DMS79 treated with DMSO at 0.1 percent for 48 hours (cell line): Measurements from ENCODE around the gene PPM1G.

Experiments
- DNase-seq: peaks from one replicate; lab custom pipeline; 2025; lab: John Stamatoyannopoulos, UW

The PPM1G gene

DNA sequence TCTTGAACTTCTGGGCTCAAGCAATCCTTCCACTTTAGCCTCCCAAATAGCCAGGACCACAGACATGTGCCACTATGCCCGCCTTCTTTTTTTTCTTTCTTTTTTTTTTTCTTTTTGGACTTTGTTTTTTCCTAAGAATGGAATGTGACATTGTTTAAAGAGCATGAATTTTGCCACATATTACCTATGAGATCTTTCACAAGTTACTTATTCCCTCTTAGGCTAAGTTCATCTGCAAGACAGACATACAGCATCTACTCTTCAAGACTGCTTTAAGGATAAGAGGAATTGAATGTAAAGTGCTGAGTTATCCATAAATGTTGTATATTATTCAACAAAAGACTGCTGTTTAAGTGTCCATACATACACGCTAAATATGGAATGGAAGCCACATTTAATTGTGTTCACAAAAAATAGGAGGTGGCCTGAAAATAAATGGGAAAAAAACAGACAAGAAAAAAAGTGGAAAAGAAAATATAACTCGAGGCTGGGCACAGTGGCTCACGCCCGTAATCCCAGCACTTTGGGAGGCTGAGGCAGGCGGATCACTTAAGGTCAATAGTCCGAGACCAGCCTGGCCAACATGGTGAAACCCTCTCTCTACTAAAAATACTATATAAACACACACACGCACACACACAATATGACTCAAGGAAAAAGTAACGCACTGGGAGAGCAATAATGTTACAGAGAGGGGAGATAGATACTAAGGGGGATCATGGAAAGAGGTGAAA lies 3.2 kb upstream of the PPM1G start:
- DNase-seq = no peak

GRCh38 chr2:27408601-27409320 lies 630 bp downstream of the PPM1G start:
- DNase-seq = no peak

GRCh38 chr2:27407798-27408491 lies 1.4 kb downstream of the PPM1G start:
- DNase-seq = peak; percentile 38

DNA sequence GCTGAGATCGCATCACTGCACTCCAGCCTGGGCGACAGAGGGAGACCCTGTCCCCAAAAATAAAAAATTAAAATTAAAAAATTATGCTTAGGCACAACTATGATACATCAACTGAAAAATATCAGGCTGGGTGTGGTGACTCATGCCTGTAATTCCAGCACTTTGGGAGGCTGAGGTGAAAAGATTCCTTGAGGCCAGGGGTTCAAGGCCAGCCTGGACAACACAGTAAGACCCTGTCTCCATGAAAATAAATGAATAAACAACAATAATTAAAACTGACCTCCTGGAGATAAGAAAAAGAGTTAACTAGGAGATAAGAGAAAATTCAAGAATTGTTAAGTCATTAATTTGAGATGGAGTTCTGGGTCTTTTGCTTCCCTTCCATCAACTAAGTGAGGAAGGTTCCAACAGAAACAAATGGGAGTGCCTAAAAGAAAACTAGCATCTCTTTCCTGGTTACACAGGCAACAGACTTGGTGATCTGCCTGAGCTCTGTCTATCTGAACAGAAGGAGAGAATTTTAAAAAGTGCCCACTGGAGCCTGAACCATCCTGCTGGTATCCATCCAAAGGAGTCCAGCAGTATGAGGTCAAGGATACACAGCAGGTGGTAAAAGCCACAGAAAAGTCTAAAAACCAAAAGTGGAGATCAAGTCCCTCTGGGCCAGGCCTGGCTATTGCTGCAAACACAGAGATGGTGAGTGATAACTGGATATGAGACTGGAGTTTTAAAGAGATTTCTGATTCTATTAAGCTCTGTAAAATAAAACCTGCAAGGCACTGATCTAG lies 8.8 kb downstream of the PPM1G start:
- DNase-seq = no peak

GRCh38 chr2:27398962-27399361 lies 10.4 kb downstream of the PPM1G start:
- no peak for DNase-seq

GRCh38 chr2:27393225-27393624 lies 16.2 kb downstream of the PPM1G start:
- no peak for DNase-seq

GRCh38 chr2:27390822-27391679 lies 18.3 kb downstream of the PPM1G start:
- DNase-seq = no peak

DNA sequence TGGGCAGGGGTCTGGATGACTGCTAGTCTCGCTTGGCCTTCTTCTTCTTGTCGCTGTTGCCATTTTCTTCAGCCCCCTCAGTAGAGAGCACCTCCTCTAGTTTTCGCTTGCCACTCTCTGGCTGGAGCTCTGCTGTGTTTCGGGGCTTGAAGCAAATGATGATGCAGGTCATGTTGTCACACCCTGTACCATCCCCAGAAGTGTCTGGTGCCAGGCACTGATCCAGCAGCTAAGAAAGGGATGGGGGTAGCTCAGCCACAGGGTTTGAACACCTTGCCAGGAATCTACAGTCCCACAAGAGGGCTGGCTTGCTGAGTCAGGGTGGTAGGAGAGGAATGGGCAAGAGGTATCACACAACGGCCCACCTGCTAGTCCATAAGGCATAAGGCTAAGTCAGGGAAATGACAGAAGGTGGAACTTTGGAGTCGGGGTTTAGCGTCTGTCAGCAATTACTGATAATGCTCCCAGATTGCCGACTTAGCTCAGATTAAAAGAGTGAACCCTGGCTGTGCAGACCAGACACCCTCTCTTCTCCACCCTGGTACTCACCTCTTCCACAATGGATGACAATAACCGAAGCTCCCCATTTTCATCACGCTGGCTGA lies 27.7 kb downstream of the PPM1G start:
- DNase-seq = no peak

DNA sequence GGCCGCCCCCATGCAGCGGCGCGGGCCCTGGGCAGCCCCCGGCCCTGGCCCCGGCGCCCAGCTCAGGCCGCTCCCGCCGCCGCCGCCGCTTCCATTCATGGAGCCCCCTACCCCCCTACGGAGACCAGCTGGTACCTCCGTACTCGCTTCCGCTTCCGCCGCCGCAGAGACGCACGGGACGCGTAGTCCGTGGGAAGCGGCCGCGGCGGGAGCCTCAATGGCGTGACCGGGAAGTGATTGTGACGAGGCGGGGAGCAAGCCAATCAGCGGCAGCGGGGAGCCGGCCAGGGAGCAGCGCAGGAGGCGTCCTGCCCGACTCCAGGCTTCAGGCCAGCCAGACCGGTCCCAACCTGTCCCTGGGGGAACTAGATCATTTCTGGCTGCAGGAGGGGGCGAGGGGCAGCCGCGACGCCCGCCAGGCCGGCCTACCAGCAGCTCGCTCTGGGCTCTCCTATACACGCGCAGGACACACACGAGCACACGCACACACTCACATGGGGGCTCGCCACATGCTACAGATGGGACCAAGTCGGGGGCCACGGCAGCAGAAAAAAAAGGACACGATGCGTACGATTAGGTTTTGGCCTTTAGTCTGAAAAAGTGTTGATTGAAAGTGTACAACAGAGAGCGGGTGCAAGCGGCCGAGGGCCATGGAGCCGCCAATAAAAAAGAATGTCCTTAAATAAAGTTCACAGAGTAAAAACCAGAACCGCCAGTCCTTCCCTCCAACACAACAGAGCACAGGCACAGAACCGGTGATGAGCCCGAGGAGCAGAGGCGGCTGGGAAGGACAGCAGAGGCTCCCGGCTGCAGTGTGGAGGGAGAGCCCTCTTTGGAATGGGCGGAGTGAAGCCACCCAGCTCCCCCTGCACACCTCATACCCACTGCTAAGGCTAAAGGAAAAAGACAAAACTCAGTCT lies 28.5 kb downstream of the PPM1G start, which contains the start of gene ZNF513:
ZNF513 (minus strand) TSS at position 109 of the 920 bp plus-strand sequence. CDS start 208 bp downstream, outside the sequence.
- DNase-seq = peak; percentile 93

DNA sequence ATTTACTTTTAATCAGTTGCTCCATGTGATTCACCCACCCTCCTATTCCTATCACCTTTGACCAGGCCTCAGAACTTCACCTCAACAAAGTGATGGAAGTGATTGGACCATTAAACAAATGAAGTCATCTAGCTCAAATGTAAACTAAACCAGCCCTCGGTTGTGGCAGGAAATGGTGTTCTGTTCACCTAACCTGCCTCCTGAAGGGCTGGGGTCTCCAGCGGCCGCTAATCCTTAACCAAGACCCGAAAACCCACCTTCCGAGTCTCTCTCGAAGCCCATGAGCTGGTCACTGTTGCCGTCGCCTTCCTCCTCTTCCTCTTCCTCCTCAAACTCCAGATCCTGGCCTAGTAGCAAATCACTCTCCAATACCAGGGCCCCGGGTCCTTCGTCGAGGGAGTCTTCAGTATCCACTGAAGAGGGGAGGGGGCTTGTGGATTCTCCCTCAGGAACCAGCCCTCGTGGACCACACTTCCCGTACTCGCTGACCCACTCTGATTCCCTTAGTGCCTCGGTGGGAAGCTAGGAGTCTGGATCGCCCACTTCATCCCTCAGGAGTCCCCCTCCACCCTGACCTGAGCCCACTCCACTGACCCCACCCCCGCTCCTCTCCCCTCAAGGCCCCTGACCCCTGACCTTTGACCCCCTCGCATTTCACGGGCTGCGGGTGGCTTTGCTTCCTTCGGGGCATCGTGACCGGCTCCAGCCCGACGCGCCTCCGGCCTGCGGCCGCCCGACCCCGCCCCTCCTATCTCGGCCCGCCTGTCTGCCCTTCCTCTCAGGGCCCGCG lies 29.4 kb downstream of the PPM1G start:
- peak; percentile 8 for DNase-seq

DNA sequence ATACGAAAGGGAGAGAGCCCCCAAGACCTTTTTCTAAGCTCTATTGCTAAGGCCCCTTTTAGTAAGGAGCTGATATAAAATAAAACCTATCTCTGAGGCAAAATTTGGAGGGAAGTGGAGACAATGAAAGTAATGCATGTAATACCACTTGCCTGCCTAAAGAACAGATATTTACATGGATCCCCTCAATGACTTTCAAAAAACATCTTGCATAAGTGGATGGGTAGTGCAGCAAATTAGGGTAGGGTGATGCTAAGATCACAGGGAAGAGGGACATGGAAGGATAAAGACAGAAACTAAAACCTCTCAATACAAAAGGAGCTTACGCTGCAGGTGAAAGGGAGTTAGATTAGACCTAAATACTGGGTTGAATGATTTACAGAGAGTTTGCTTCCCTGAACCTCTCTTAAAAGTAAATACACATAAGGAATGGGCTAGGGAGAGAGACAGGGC lies 30.0 kb downstream of the PPM1G start:
- DNase-seq = no peak

- no peak for DNase-seq
Observed at GRCh38 chr2:27378809-27379290, 30.5 kb downstream of the PPM1G start.

DNA sequence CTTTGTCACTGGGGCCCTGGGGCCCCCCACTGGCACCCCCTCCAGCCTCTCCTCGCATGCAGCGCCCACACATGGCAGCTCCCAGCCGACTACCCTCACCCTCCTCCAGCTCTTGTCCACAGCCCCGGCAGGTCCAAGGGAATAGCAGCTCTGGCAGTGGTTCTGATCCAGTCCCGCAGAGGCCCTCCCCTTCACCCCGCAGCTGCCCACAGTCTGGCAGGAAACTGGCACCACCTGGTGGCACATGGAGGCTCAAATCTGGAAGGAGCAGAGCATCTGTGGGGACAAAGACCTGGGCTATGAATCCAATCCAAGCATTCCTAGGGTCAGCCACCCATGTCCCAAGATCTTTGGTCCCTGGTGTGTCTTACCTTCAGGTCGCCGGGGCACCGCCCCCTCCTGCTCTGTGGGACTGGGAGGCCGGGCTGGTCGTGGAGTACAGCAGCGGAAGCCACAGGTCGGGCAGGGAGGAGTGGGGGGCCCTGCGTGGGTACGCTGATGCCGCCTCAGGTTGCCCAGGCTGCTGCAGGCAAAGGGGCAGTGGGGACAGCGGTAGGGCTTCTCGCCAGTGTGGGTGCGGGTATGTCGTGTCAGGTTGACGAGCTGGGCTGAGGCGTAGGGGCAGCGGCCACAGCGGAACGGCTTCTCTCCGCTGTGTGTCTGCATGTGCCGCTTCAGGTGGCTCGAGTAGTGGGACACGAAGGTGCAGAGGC lies 31.1 kb downstream of the PPM1G start:
- DNase-seq = no peak

- no peak for DNase-seq
Observed at GRCh38 chr2:27377618-27378095, 31.7 kb downstream of the PPM1G start.

- no peak for DNase-seq
Observed at GRCh38 chr2:27376866-27377617, 32.3 kb downstream of the PPM1G start.

- DNase-seq = no peak
Observed at GRCh38 chr2:27376151-27376865, 33.1 kb downstream of the PPM1G start.
